NB4 (cell line): ENCODE measurements around the gene CASTOR1.

Source experiments
- CTCF ChIP-seq: IDR thresholded peaks from one replicate; pipeline ENCODE4 v1.5.1; 2012; ENCODE audit warnings: low read depth, low read length
- MYC ChIP-seq: IDR thresholded peaks from 2 replicates; pipeline ENCODE4 v1.6.1; 2011; ENCODE audit warnings: low read depth, low read length

GRCh38 chr22:30268331-30268730 is 21.0 kb downstream of the CASTOR1 start:
- TF ChIP-seq CTCF (no peak), MYC (no peak)
